WTC11 (cell line): ENCODE measurements around the gene STK39.

Experiments used
- CTCF ChIP-seq: fragments of 200-600 bp; IDR thresholded peaks from 2 replicates; pipeline ENCODE4 v1.8.0; 2022; ENCODE audit warnings: antibody characterized with exemption
- TF ChIP-seq, protein P1 (sequence below): sonication (generic); formaldehyde crosslinking; IDR thresholded peaks from 2 replicates; pipeline ENCODE4 v1.8.1; 2022; ENCODE audit warnings: low read depth, missing genetic modification reagents, borderline replicate concordance

GRCh38 chr2:167939514-167940345 lies 307.7 kb downstream of the STK39 start:
- TF ChIP-seq, protein P1, sequence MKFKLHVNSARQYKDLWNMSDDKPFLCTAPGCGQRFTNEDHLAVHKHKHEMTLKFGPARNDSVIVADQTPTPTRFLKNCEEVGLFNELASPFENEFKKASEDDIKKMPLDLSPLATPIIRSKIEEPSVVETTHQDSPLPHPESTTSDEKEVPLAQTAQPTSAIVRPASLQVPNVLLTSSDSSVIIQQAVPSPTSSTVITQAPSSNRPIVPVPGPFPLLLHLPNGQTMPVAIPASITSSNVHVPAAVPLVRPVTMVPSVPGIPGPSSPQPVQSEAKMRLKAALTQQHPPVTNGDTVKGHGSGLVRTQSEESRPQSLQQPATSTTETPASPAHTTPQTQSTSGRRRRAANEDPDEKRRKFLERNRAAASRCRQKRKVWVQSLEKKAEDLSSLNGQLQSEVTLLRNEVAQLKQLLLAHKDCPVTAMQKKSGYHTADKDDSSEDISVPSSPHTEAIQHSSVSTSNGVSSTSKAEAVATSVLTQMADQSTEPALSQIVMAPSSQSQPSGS (CRISPR knock-in tag): no peak
- no peak for TF ChIP-seq CTCF
